HepG2 (cell line): ENCODE data around the gene BANK1. TPM values are rescaled to one million over a fixed set of nuclear protein-coding genes. Genes with fewer than 3 reads are reported as not detected.

Source experiments
- ATAC-seq: fragments of 200-7000 bp; cut with Tn5 transposase; 3 replicates; pipeline ENCODE4 v1.9.1; 2020; ENCODE audit warnings: mild to moderate bottlenecking, moderate library complexity
- BruUV-seq: library from RNA; stranded (reverse); fragments of 400-500 nt; replicated peaks from 2 replicates; lab custom pipeline; 2021; lab: Mats Ljungman, UMichigan
- CTCF ChIA-PET: fragments of 300-600 bp; formaldehyde crosslinking; extraction: SDS; loops from one replicate; lab custom pipeline; 2021; ENCODE audit warnings: low total read pairs, inconsistent platforms, low intra/inter-chr PET ratio; lab: Yijun Ruan, JAX
- POLR2A ChIA-PET: fragments of 350-600 bp; sonication (Branson Sonifier 250); formaldehyde crosslinking; loops from one replicate; lab custom pipeline; 2020; ENCODE audit warnings: antibody characterized with exemption, inconsistent platforms; lab: Yijun Ruan, JAX
- DNase-seq: peaks from one replicate; pipeline ENCODE4 v3.0.0-alpha.2; 2015; ENCODE audit warnings: low spot score
- FAIRE-seq: peaks from 3 replicates; lab custom pipeline; 2011; peaks lifted over from hg19 to GRCh38; lab: Jason Lieb, UNC
- H2AFZ ChIP-seq: one replicate; pipeline ENCODE4 v1.6.1; 2011; ENCODE audit warnings: low read length, inconsistent platforms
- H3K27ac ChIP-seq: fragments of 300-600 bp; 3 replicates; pipeline ENCODE4 v1.8.0; 2011; ENCODE audit warnings: mixed run types, mild to moderate bottlenecking, mixed read lengths, low read length, inconsistent platforms; ENCODE audit not compliant: insufficient read depth; ENCODE audit errors: extremely low read length
- H3K27me3 ChIP-seq, 2 experiments: fragments of 200-600 bp in 1 of 2; 2 replicates in 1 of 2; 3 replicates in 1 of 2; pipeline versions ENCODE4 v1.6.0 to v1.8.0; 2011; ENCODE audit warnings: low read length in 2 of 2, mild to moderate bottlenecking in 2 of 2, moderate library complexity in 2 of 2, inconsistent platforms in 1 of 2; ENCODE audit not compliant: insufficient read depth in 2 of 2, control insufficient read depth in 1 of 2
- H3K36me3 ChIP-seq, 2 experiments: fragments of 200-600 bp in 1 of 2; replicated peaks in 1 of 2; 2 replicates in 1 of 2; 3 replicates in 1 of 2; pipeline versions ENCODE4 v1.5.1 to v1.8.0; 2011; ENCODE audit warnings: low read length in 2 of 2, inconsistent platforms in 1 of 2; ENCODE audit not compliant: insufficient read depth in 2 of 2, control insufficient read depth in 1 of 2
- H3K4me1 ChIP-seq: 2 replicates; pipeline ENCODE4 v1.5.1; 2012; ENCODE audit warnings: low read length, inconsistent platforms; ENCODE audit not compliant: insufficient read depth
- H3K4me2 ChIP-seq: 2 replicates; pipeline ENCODE4 v1.6.0; 2011; ENCODE audit warnings: low read depth, low read length, inconsistent platforms
- H3K4me3 ChIP-seq, 3 experiments: fragments of 200-600 bp in 1 of 3; sonication (generic), shearing (Covaris generic) in 1 of 3; replicated peaks in 1 of 3; 2 replicates each; pipeline ENCODE4 v1.5.1; 2011 to 2016; ENCODE audit warnings: low read length in 3 of 3, inconsistent platforms in 2 of 3, low read depth in 2 of 3, mild to moderate bottlenecking in 2 of 3, control low read depth in 1 of 3, mixed read lengths in 1 of 3; ENCODE audit not compliant: insufficient read depth in 1 of 3
- H3K79me2 ChIP-seq: one replicate; pipeline ENCODE4 v1.6.1; 2011; ENCODE audit warnings: low read length, inconsistent platforms; ENCODE audit not compliant: insufficient read depth
- H3K9ac ChIP-seq: 2 replicates; pipeline ENCODE4 v1.6.0; 2011; ENCODE audit warnings: mild to moderate bottlenecking, low read depth, low read length, inconsistent platforms; ENCODE audit not compliant: insufficient read depth
- H3K9me3 ChIP-seq: 2 replicates; pipeline ENCODE4 v1.5.1; 2012; ENCODE audit warnings: mild to moderate bottlenecking, low read length
- H4K20me1 ChIP-seq: 2 replicates; pipeline ENCODE4 v1.6.0; 2011; ENCODE audit warnings: inconsistent platforms, mild to moderate bottlenecking, low read length, moderate library complexity; ENCODE audit not compliant: insufficient read depth
- ADNP ChIP-seq: sonication (generic); formaldehyde crosslinking; IDR thresholded peaks from 2 replicates; pipeline ENCODE4 v1.4.0; 2020; ENCODE audit warnings: missing genetic modification reagents
- ERF ChIP-seq: IDR thresholded peaks from 2 replicates; pipeline ENCODE4 v1.6.1; 2018; ENCODE audit warnings: missing biosample characterization, missing genetic modification reagents
- FOXA3 ChIP-seq: IDR thresholded peaks from 2 replicates; pipeline ENCODE4 v1.6.1; 2016; ENCODE audit warnings: missing genetic modification reagents, missing compliant biosample characterization
- NFKB2 ChIP-seq: sonication (generic); formaldehyde crosslinking; IDR thresholded peaks from 2 replicates; pipeline ENCODE4 v1.4.0; 2020; ENCODE audit warnings: missing genetic modification reagents, borderline replicate concordance
- PCBP1 ChIP-seq: fragments of 200-400 bp; formaldehyde crosslinking; IDR thresholded peaks from 2 replicates; pipeline ENCODE4 v1.6.1; 2017; ENCODE audit warnings: mild to moderate bottlenecking, low read depth, low read length, borderline replicate concordance
- RBM39 ChIP-seq: fragments of 200-400 bp; formaldehyde crosslinking; IDR thresholded peaks from one replicate; pipeline ENCODE4 v1.6.1; 2018; ENCODE audit warnings: antibody characterized with exemption, mild to moderate bottlenecking, low read depth, low read length; ENCODE audit not compliant: poor library complexity, severe bottlenecking
- ZMYM3 ChIP-seq: sonication (generic); formaldehyde crosslinking; IDR thresholded peaks from 2 replicates; pipeline ENCODE4 v1.5.1; 2020; ENCODE audit warnings: mild to moderate bottlenecking, missing genetic modification reagents
- in situ Hi-C: cut with HindIII; loops from 2 replicates; pipeline ENCODE4 v1.10.0; 2017; ENCODE audit warnings: low pct_unique_long_range_greater_than_20kb; ENCODE audit not compliant: extremely low pct_ligation_motif_present
- intact Hi-C: fragments of 100-400 bp; cut with micrococcal nuclease; formaldehyde crosslinking; loops from one replicate; pipeline ENCODE4 v1.10.0; 2022; ENCODE audit not compliant: unreplicated experiment
- polyA plus RNA-seq, 8 experiments: library from polyadenylated mRNA; depleted of rRNA in 3 of 8; stranded (reverse) in 7 of 8; unstranded in 1 of 8; fragments of >200 nt; fragmentation: Illumina TruSeq in 4 of 8; extraction: Trizol in 4 of 8; gene quantifications; 2 replicates each; pipeline versions ENCODE4 v1.2.1 to v1.2.3, GENCODE V29; 2011 to 2016; ENCODE audit warnings: low read depth in 4 of 8, missing spikeins in 1 of 8, mixed read lengths in 1 of 8; ENCODE audit not compliant: insufficient read depth in 1 of 8
- total RNA-seq, 5 experiments: library from RNA; depleted of rRNA; stranded (reverse); fragments of >200 nt; fragmentation: Illumina TruSeq; extraction: Trizol; gene quantifications; 2 replicates each; pipeline ENCODE4 v1.2.3, GENCODE V29; 2016; ENCODE audit warnings: low read depth in 1 of 5
- TF ChIP-seq, protein P1 (sequence below): sonication (generic); formaldehyde crosslinking; IDR thresholded peaks from one replicate; pipeline ENCODE4 v1.5.1; 2020; ENCODE audit warnings: mild to moderate bottlenecking, missing genetic modification reagents; ENCODE audit errors: not compliant biosample characterization
- TF ChIP-seq, protein P2 (sequence below): sonication (generic); formaldehyde crosslinking; IDR thresholded peaks from 2 replicates; pipeline ENCODE4 v1.5.0; 2020; ENCODE audit warnings: mild to moderate bottlenecking, missing genetic modification reagents
- TF ChIP-seq, protein P3 (sequence below): sonication (generic); formaldehyde crosslinking; IDR thresholded peaks from 2 replicates; pipeline ENCODE4 v1.8.0; 2022; ENCODE audit warnings: missing genetic modification reagents, mild to moderate bottlenecking, moderate library complexity, borderline replicate concordance

The BANK1 gene
- total and polyA plus RNA-seq, 2 of the 13 experiments (the other 11 are each of a cell fraction or from before 2014, with no cell fraction given) = 0.15 TPM; not detected in 1

DNA sequence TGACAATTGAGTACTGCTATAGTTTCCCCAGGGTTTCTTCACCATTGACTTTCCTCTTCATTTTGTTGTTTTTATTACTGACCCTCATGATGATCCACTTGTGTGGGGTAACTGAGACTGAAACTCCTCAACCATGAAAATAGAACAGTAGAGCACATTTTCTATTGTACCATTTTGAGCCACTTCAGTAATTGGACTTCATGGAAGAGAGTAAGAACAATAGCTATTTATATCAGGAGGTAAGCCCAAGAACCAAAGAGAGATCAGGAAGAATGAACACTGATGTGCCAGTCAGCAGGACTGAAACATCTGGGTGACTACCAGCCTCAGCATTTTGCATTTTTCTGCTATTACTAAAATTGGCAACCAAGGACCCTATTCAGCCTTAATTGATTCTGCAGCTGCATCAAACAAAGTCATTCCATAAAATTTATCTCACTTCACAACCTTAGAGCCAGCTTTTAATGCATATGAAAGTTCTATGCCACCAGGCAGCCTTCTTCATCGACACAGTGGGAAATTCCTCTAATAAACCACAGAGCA is 151.4 kb downstream of the BANK1 start (continued):
- TF ChIP-seq, protein P1, sequence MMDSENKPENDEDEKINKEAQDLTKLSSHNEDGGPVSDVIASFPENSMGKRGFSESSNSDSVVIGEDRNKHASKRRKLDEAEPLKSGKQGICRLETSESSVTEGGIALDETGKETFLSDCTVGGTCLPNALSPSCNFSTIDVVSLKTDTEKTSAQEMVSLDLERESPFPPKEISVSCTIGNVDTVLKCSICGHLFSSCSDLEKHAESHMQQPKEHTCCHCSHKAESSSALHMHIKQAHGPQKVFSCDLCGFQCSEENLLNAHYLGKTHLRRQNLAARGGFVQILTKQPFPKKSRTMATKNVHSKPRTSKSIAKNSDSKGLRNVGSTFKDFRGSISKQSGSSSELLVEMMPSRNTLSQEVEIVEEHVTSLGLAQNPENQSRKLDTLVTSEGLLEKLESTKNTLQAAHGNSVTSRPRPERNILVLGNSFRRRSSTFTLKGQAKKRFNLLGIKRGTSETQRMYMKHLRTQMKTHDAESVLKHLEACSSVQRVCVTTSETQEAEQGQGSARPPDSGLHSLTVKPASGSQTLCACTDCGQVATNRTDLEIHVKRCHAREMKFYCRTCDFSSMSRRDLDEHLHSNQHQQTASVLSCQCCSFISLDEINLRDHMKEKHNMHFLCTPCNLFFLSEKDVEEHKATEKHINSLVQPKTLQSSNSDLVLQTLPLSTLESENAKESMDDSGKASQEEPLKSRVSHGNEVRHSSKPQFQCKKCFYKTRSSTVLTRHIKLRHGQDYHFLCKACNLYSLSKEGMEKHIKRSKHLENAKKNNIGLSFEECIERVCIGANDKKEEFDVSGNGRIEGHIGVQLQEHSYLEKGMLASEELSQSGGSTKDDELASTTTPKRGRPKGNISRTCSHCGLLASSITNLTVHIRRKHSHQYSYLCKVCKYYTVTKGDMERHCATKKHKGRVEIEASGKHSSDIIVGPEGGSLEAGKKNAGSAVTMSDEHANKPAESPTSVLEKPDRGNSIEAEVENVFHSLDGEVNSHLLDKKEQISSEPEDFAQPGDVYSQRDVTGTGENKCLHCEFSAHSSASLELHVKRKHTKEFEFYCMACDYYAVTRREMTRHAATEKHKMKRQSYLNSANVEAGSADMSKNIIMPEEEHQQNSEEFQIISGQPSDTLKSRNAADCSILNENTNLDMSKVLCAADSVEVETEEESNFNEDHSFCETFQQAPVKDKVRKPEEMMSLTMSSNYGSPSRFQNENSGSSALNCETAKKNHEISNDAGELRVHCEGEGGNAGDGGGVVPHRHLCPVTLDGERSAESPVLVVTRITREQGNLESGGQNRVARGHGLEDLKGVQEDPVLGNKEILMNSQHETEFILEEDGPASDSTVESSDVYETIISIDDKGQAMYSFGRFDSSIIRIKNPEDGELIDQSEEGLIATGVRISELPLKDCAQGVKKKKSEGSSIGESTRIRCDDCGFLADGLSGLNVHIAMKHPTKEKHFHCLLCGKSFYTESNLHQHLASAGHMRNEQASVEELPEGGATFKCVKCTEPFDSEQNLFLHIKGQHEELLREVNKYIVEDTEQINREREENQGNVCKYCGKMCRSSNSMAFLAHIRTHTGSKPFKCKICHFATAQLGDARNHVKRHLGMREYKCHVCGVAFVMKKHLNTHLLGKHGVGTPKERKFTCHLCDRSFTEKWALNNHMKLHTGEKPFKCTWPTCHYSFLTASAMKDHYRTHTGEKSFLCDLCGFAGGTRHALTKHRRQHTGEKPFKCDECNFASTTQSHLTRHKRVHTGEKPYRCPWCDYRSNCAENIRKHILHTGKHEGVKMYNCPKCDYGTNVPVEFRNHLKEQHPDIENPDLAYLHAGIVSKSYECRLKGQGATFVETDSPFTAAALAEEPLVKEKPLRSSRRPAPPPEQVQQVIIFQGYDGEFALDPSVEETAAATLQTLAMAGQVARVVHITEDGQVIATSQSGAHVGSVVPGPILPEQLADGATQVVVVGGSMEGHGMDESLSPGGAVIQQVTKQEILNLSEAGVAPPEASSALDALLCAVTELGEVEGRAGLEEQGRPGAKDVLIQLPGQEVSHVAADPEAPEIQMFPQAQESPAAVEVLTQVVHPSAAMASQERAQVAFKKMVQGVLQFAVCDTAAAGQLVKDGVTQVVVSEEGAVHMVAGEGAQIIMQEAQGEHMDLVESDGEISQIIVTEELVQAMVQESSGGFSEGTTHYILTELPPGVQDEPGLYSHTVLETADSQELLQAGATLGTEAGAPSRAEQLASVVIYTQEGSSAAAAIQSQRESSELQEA (CRISPR knock-in tag) = no peak
- no peak for TF ChIP-seq PCBP1
- no peak for TF ChIP-seq ERF (CRISPR knock-in tag)
- TF ChIP-seq, all 625 proteins: peak for 0

DNA sequence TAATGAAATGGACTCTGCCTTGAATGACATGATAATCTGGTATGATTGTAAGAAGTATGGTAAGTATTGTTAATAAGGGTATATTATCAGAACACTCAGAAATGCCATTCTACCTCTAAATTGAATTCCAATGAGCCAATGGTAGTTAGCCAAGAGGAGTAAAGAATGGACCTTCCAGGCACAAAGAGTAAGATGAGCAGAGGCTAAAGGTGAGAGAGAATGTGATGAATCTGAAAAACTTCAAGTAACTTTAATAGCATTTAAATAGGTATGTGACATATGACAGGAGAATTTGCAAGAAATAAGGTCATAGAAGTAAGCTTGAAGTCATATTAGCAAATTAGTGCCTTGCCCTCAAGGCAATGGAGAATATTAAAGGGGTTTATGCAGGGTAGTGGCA is 152.4 kb downstream of the BANK1 start:
- Histone ChIP-seq H3K27ac (no peak overlapping the region), H3K36me3 (no peaks in the 10 kb centered on the region), H3K4me1 (no peaks in the 10 kb centered on the region), H2AFZ (no peak overlapping the region), H3K9me3 (no peaks in the 10 kb centered on the region), H3K27me3 (no peaks in the 10 kb centered on the region), H3K79me2 (no peaks in the 10 kb centered on the region), H3K4me2 (no peak overlapping the region), H4K20me1 (no peaks in the 10 kb centered on the region), H3K9ac (no peak overlapping the region), H3K4me3 (no peak overlapping the region)
- no TSS peak for BruUV-seq
- no peak for FAIRE-seq
- no peak for ATAC-seq
- in situ Hi-C loops = no loop called here
- POLR2A ChIA-PET = no interaction called here
- CTCF ChIA-PET = no interaction called here
- intact Hi-C loops = no loop called here
- DNase-seq = no peak
- TF ChIP-seq ZMYM3 (CRISPR knock-in tag) (no peak), FOXA3 (CRISPR knock-in tag) (no peak), ADNP (no peak), RBM39 (no peak), NFKB2 (no peak)
- TF ChIP-seq, protein P2, sequence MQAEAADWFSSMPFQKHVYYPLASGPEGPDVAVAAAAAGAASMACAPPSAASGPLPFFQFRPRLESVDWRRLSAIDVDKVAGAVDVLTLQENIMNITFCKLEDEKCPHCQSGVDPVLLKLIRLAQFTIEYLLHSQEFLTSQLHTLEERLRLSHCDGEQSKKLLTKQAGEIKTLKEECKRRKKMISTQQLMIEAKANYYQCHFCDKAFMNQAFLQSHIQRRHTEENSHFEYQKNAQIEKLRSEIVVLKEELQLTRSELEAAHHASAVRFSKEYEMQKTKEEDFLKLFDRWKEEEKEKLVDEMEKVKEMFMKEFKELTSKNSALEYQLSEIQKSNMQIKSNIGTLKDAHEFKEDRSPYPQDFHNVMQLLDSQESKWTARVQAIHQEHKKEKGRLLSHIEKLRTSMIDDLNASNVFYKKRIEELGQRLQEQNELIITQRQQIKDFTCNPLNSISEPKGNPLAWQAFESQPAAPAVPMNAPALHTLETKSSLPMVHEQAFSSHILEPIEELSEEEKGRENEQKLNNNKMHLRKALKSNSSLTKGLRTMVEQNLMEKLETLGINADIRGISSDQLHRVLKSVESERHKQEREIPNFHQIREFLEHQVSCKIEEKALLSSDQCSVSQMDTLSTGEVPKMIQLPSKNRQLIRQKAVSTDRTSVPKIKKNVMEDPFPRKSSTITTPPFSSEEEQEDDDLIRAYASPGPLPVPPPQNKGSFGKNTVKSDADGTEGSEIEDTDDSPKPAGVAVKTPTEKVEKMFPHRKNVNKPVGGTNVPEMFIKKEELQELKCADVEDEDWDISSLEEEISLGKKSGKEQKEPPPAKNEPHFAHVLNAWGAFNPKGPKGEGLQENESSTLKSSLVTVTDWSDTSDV (CRISPR knock-in tag) = no peak
- TF ChIP-seq, protein P3, sequence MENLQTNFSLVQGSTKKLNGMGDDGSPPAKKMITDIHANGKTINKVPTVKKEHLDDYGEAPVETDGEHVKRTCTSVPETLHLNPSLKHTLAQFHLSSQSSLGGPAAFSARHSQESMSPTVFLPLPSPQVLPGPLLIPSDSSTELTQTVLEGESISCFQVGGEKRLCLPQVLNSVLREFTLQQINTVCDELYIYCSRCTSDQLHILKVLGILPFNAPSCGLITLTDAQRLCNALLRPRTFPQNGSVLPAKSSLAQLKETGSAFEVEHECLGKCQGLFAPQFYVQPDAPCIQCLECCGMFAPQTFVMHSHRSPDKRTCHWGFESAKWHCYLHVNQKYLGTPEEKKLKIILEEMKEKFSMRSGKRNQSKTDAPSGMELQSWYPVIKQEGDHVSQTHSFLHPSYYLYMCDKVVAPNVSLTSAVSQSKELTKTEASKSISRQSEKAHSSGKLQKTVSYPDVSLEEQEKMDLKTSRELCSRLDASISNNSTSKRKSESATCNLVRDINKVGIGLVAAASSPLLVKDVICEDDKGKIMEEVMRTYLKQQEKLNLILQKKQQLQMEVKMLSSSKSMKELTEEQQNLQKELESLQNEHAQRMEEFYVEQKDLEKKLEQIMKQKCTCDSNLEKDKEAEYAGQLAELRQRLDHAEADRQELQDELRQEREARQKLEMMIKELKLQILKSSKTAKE = no peak
